GM19238 (cell line): Measurements from ENCODE around the gene RNF187.
"Not testable (repeated sequence)": the region's sequence is repeated elsewhere in the genome, so short reads cannot be mapped to it uniquely, and the experiment has no call there.

ENCODE experiments used
- DNase-seq: peaks from one replicate; pipeline ENCODE4 v3.0.0; 2011; ENCODE audit warnings: low spot score; ENCODE audit not compliant: insufficient read length

Gene RNF187

GRCh38 chr1:228459091-228459993 is 27.8 kb upstream of the RNF187 start:
- no peak for DNase-seq

GRCh38 chr1:228460821-228461220 is 26.4 kb upstream of the RNF187 start:
- DNase-seq: no peak

- no peak for DNase-seq
These were observed 24.6 kb upstream of the RNF187 start for GRCh38 chr1:228462560-228462959.

DNA sequence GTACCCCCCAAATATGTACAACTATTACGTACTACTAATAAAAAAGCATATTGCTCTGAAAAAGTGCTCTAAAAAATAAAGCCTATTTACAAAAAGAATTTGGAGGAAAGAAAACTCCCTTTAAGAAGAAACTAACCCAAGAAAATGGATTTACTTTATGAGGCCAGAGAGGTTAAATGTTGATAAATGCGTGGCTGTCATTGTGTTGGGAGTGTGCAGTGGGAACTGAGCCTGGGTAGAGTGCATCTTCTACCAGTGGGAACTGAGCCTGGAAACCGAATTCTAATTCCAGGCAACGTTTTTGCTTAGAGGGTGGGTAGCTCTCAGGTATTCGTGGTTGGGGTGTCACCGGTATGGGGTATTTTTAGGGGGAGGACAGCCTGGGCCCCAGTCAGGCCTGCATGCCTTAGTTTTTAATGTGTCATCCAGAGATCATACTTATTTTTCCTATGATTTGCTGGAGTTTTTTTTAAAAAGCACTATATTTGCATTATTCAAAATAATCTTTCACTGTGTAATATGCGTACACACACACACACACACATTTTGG is 24.1 kb upstream of the RNF187 start:
- no peak for DNase-seq

DNA sequence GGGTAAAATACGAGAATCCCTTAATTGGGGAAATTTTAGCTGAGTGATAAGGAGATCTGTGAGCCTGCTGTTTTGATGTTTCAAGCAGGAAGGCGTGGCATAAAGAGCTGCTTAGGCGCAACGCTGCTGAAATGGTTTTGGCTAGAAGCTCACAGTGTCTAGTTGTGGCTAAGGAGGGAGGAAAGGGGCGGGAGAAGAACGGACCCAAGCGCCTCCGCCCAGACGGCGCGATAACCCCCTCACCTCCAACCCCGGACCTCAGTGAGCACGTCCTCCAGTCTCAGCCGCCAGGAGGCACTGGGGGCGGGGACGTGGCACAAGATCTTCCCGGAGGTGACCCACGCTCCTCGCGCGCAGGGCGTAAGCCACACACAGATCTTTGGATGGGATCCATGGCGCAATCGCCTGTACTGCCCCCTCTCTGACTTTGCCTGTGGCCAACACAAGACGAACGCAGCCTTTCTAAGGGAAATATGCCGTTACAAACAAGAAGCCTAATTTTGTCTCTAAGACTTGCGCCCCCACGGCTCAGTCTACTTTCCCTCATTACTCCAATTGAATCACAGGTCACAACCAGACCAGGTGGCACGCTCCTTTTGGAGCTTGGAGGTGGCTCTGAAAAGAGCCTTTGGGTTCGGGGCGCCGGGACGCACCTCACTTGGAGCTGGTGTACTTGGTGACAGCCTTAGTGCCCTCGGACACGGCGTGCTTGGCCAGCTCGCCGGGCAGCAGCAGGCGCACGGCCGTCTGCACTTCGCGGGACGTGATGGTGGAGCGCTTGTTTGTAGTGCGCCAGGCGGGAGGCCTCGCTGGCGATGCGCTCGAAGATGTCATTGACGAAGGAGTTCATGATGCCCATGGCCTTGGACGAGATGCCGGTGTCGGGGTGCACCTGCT is 23.4 kb upstream of the RNF187 start:
- DNase-seq: no peak

GRCh38 chr1:228464487-228464983 is 22.6 kb upstream of the RNF187 start:
- DNase-seq: no peak

DNA sequence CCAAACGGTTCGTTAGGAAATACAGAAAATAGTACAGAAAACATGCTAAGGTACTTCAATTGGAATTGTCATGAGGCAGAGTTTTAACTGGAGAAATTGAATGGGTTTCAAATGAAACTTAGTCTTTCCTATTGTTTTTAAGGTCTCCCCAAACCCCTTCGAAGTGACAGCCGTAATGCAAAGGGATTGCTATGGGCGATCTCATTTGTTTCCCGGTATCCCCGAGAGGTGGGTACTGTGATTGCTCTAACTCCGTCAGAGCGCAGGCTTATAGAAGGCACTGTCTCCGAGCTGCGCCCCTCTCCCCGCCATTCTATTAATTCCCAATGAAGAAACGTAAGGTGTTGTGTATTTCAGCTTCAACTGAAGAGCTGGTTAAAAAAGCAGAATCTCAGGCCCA is 22.0 kb upstream of the RNF187 start:
- DNase-seq: no peak

DNA sequence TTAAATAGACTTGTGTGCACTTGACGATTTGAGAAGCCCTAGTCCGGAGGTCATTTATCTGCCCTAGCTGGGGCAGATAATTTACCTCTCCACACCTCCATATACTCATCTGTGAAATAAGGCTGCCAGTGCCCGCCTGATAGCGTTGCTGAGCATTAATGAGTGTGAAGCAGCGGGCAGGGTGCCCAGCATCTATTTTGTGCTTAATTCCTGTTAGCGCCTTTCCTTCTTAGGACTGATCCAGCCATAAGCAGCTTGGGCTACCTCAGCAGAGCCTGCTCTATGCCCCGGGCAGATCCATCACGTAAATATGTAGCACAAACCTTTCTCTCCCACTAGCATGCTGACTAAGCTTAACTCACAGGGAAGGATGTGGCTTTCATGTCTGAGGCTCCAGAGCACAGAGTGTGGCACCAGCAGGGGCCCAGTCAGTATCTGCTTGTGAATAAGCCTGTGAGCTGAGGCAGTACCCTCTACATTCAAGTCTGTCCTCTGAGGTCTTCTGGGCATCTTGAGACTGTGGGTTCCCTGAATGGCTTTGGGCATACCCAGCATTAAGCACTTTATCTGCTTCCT is 21.5 kb upstream of the RNF187 start:
- DNase-seq: no peak

DNA sequence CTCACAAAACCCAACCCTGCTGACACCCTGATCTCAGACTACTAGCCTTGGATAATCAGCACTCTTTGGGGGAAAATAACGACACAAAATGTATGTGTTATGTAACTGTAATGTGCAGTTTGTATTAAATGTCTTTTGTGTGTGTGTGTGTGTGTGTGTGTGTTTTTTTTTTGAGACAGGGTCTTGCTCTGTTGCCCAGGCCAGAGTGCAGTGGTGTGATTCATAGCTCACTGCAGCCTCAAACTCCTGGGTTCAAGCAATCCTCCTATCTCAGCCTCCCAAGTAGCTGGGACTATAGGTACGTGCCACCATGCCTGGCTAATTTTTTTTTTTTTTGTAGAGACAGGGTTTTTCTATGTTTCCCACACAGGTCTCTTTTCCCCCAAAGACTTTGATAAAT is 19.0 kb upstream of the RNF187 start:
- not testable (repeated sequence) for DNase-seq

- DNase-seq: no peak
These were observed 17.6 kb upstream of the RNF187 start for GRCh38 chr1:228469413-228470162.

DNA sequence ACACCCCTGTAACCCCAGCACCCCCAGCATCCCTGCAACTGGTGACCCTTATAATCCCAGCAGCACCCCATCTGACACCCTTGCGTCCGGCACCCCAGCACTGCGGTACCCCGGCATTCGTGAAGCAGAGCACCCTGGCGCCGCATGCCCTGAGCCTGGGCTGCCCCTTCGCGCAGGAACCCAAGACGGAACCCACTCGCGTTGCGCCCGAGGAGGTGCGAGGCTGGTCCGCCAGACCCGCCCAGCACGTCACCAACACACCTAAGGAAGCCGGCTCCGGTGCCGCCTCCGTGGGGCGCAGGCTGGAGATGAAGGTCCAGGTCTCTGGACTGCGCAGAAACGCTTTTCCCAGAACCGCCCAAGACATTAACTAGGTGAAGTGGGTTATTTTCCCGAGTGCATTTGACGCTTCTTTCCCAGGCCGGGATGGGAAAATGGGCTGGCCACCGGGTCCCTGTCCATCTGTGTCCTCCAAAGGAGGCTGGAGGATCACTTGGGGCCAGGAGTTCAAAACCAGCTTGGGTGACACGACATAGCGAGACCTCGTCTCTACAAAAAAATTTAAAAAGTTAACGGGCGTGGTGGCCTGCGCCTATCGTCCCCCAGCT is 15.9 kb upstream of the RNF187 start:
- no peak for DNase-seq

- no peak for DNase-seq
These were observed 15.3 kb upstream of the RNF187 start for GRCh38 chr1:228471762-228472398.

DNA sequence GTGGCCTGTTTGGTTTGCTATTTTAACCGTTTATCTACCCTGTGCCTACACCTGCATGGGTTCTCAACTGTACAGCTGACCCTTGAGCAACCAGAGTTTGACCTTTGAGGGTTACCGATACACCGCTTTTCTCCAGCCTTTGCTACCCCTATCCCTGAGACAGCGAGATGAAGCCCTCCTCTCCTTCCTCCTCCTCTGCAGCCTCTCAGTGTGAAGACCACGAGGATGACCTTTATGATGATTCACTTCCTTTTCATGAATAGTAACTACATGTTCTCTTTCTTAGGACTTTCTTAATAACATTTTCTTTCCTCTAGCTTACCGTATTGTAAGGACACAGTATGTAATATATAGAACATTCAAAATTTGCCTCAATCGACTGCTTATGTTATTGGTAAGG is 14.5 kb upstream of the RNF187 start:
- DNase-seq: no peak

DNA sequence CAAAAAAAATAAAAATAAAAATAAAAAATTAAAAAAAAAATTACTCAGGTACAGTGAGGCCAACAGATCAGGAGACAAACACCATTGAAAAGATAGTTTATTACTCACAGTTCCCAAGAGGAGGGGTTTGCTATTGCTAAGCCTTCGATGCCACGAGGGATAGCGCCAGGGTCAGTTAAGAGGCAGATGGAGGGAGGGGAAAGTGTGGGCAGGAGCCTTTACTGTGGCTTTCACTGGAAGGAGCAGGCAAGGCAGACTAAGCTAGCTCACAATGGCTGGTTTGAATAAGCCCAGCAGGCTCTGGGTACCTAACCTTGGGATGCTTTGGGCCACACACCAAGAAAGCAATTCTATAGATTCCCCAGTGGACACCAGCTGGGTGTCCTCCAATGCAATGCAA is 12.7 kb upstream of the RNF187 start:
- DNase-seq: no peak

DNA sequence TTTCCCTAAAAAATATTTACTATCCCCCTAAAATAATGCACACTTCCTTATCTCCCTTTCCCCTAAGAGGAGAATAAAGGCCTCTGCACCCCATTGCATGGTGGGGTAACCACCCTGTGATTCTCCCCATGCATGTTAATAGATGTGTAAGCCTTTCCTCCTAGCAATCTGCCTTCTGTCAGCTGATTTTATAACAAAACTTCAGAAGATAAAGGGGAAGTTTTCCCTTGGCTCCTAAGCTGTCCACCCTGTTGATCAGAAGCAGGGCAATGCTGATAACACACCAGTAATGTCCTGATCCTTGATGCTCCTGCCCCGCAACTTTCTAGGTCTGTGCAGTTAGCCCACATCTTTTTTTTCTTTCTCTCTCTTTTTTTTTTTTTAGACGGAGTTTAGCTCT is 11.4 kb upstream of the RNF187 start:
- no peak for DNase-seq

DNA sequence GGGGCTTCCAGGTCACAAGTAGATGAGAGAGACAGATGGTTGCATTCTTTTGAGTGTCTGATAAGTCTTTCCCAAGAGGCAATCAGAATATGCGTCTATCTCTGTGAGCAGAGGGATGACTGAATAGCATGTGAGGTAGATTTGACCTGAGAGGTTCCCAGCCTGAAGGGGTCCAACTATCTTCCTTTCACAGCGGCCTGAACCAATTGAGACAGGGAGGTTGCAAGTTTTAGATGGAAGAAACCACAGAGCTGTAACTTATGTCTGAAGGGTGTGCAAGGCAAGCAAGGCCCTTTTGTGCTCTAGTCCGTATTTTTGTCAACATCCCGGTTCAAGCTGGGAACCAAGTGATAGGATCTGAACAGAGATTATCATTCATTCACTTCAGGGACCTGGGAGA is 9.9 kb upstream of the RNF187 start:
- no peak for DNase-seq

DNA sequence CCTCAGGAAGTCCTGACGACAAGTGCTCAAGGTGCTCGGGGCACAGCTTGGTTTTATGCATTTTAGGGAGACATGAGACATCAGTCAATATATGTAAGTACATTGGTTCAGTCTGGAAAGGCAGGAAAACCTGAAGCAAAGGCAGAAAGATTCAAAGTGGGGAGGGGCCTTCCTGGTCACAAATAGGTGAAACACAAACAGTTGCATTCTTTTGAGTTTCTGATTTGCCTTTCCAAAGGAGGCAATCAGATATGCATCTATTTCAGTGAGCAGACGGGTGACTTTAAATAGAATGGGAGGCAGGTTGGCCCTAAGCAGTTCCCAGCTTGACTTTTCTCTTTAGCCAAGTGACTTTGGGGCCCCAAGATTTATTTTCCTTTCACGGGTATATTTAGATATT is 8.9 kb upstream of the RNF187 start:
- DNase-seq: no peak

DNA sequence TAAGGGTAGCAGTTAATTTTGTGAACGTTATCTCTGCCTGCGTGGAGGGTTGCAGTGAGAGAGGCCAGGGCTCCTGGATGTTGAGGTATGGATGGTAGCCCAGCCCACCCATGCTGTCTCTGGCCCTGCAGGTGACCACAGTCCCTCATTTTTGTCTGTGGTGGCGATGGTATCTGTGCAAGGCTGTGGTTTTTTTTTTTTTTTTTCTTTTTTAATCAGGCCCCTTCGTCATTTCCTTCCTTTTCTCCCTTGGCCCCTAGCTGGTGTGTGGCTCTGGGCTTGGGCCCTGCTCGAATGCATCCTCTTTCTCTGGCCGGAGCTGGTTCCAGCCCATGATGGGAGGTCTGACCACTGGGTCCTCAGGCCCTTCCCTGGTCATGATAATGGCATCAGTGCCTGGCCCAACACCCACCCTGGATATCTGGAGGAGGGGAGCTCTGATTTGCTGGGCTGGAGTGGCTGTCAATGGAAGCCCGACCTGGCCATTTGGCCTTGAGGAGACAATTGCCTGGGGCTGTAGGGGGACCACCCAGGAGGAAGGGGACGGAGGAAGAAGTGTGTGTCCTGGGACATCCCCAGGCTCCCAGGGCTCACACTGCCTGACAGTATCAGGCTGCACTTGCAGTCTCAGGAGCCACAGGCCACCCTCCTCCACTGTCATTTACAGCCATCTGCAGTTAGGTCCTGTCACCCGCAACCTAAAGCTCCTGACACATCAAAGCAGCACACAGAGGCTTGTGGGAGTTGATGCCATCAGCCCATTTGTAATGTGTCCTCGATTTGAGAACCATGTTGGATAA is 8.1 kb upstream of the RNF187 start:
- DNase-seq: no peak

DNA sequence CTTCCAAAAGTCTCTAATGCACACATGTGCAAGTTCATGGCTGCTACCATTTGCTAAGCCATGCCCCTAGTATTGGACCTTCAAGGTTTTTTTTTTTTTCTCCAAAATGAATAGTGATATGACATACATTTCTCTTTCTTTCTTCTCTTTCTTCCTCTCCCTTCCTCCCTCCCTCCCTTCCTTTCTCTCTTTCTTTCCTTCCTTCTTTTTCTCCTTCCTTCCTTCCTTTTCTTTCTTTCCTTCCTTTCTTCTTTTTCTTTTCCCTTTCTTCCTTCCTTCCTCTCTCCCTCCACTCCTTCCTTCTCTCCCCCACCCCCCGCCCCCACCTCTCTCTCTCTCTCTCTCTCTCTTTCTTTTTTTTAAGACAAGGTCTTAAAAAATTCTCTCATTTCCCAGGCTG is 3.4 kb upstream of the RNF187 start:
- DNase-seq: no peak
